HCT116 (cell line): ENCODE results near the gene MMP24. TPM values are rescaled to one million over a fixed set of nuclear protein-coding genes. Genes with fewer than 3 reads are reported as not detected.

Source experiments
- ATAC-seq: fragments of 200-7000 bp; cut with Tn5 transposase; 2 replicates; pipeline ENCODE4 v1.9.1; 2020; ENCODE audit warnings: mild to moderate bottlenecking, moderate library complexity
- BruUV-seq: library from RNA; stranded (reverse); fragments of 400-500 nt; replicated peaks from 2 replicates; lab custom pipeline; 2021; lab: Mats Ljungman, UMichigan
- CTCF ChIA-PET: fragments of 300-600 bp; sonication (Branson Sonifier 250); formaldehyde crosslinking; loops from one replicate; lab custom pipeline; 2021; ENCODE audit warnings: antibody characterized with exemption; lab: Charles Lee
- POLR2A ChIA-PET: fragments of 300-600, 350-600 bp; sonication (Branson Sonifier 250); formaldehyde crosslinking; loops from one replicate; lab custom pipeline; 2021; ENCODE audit warnings: antibody characterized with exemption; lab: Charles Lee
- RAD21 ChIA-PET, 2 experiments: fragments of 300-600 bp; sonication (Branson Sonifier 250); formaldehyde crosslinking; loops; one replicate each; lab custom pipeline; 2023; ENCODE audit warnings: low total read pairs in 2 of 2; ENCODE audit not compliant: uncharacterized antibody in 2 of 2, unreplicated experiment in 2 of 2, low non-redundant PET in 1 of 2; lab: Charles Lee
- DNase-seq: peaks from one replicate; pipeline ENCODE4 v3.0.0-alpha.2; 2010; ENCODE audit warnings: low read depth, low spot score
- H2AFZ ChIP-seq: fragments of 200-600 bp; shearing (Covaris generic), sonication (generic); 2 replicates; pipeline ENCODE4 v1.6.1; 2017; ENCODE audit warnings: low read depth, mixed run types, mixed read lengths, antibody characterized with exemption, low read length; ENCODE audit not compliant: poor library complexity, severe bottlenecking
- H3K27ac ChIP-seq: 2 replicates; pipeline ENCODE4 v1.5.1; 2012; ENCODE audit warnings: low read depth, low read length
- H3K27me3 ChIP-seq: fragments of 200-600 bp; sonication (generic); 2 replicates; pipeline ENCODE4 v1.6.1; 2016; ENCODE audit warnings: mixed run types, low read length, mixed read lengths; ENCODE audit not compliant: insufficient read depth
- H3K36me3 ChIP-seq, 2 experiments: fragments of 200-500 bp in 1 of 2; fragments of 200-600 bp in 1 of 2; sonication (Bioruptor generic) in 1 of 2; sonication (generic) in 1 of 2; 2 replicates each; pipeline versions ENCODE4 v1.5.1 to v1.6.1; 2014 to 2016; ENCODE audit warnings: low read length in 2 of 2, inconsistent platforms in 1 of 2, mixed read lengths in 1 of 2, mixed run types in 1 of 2; ENCODE audit not compliant: insufficient read depth in 2 of 2, control insufficient read depth in 1 of 2
- H3K4me1 ChIP-seq, 2 experiments: fragments of 200-600 bp in 1 of 2; sonication (generic) in 1 of 2; 2 replicates each; pipeline versions ENCODE4 v1.5.1 to v1.6.1; 2012 to 2017; ENCODE audit warnings: low read length in 2 of 2, inconsistent platforms in 1 of 2, mild to moderate bottlenecking in 1 of 2, mixed read lengths in 1 of 2, mixed run types in 1 of 2, moderate library complexity in 1 of 2; ENCODE audit not compliant: insufficient read depth in 2 of 2, control insufficient read depth in 1 of 2
- H3K4me2 ChIP-seq: fragments of 200-600 bp; sonication (generic); 2 replicates; pipeline ENCODE4 v1.6.1; 2017; ENCODE audit warnings: mixed run types, low read length, mixed read lengths
- H3K4me3 ChIP-seq, 2 experiments: fragments of 200-600 bp in 1 of 2; sonication (generic) in 1 of 2; replicated peaks in 1 of 2; 2 replicates each; pipeline ENCODE4 v1.5.1; 2011 to 2016; ENCODE audit warnings: low read length in 2 of 2, control low read depth in 1 of 2, low read depth in 1 of 2, mild to moderate bottlenecking in 1 of 2, mixed read lengths in 1 of 2, mixed run types in 1 of 2
- H3K79me2 ChIP-seq: fragments of 200-600 bp; sonication (generic); 2 replicates; pipeline ENCODE4 v1.6.1; 2017; ENCODE audit warnings: mild to moderate bottlenecking, mixed run types, low read length, moderate library complexity, mixed read lengths; ENCODE audit not compliant: insufficient read depth
- H3K9ac ChIP-seq: fragments of 200-600 bp; sonication (generic); 2 replicates; pipeline ENCODE4 v1.6.1; 2016; ENCODE audit warnings: low read length, mixed read lengths
- H3K9me2 ChIP-seq: fragments of 200-600 bp; sonication (generic), shearing (Covaris generic); 2 replicates; pipeline ENCODE4 v1.6.1; 2017; ENCODE audit warnings: mixed run types, mild to moderate bottlenecking, moderate library complexity; ENCODE audit not compliant: insufficient read depth
- H3K9me3 ChIP-seq, 2 experiments: fragments of 200-500 bp in 1 of 2; fragments of 200-600 bp in 1 of 2; sonication (Bioruptor generic) in 1 of 2; sonication (generic) in 1 of 2; 2 replicates each; pipeline ENCODE4 v1.6.1; 2014 to 2017; ENCODE audit warnings: low read length in 2 of 2, mixed read lengths in 2 of 2, inconsistent platforms in 1 of 2, low read depth in 1 of 2, mild to moderate bottlenecking in 1 of 2, mixed run types in 1 of 2, moderate library complexity in 1 of 2; ENCODE audit not compliant: control insufficient read depth in 1 of 2, insufficient read depth in 1 of 2
- H4K20me1 ChIP-seq: fragments of 200-600 bp; sonication (generic), shearing (Covaris generic); 2 replicates; pipeline ENCODE4 v1.6.1; 2017; ENCODE audit warnings: mixed run types, mild to moderate bottlenecking, moderate library complexity; ENCODE audit not compliant: insufficient read depth
- ATF3 ChIP-seq: IDR thresholded peaks from 2 replicates; pipeline ENCODE4 v1.6.1; 2012
- CBX3 ChIP-seq: IDR thresholded peaks from 2 replicates; pipeline ENCODE4 v1.6.1; 2012; ENCODE audit warnings: low read depth
- CEBPB ChIP-seq: IDR thresholded peaks from 2 replicates; pipeline ENCODE4 v1.6.1; 2012; ENCODE audit warnings: low read depth
- CTCF ChIP-seq, 3 experiments: fragments of 200-600 bp in 1 of 3; sonication (generic) in 1 of 3; IDR thresholded peaks in 2 of 3; conservative IDR thresholded peaks in 1 of 3; 2 replicates each; pipeline ENCODE4 v1.5.1; 2012 to 2017; ENCODE audit warnings: low read depth in 2 of 3, low read length in 2 of 3, antibody characterized with exemption in 1 of 3, borderline replicate concordance in 1 of 3, control low read depth in 1 of 3, mild to moderate bottlenecking in 1 of 3, mixed read lengths in 1 of 3, mixed run types in 1 of 3, moderate library complexity in 1 of 3; ENCODE audit not compliant: insufficient read depth in 1 of 3
- EGR1 ChIP-seq: IDR thresholded peaks from 2 replicates; pipeline ENCODE4 v1.6.1; 2012; ENCODE audit warnings: low read depth
- ELF1 ChIP-seq: IDR thresholded peaks from 2 replicates; pipeline ENCODE4 v1.6.1; 2012; ENCODE audit warnings: low read depth, borderline replicate concordance
- EZH2 ChIP-seq: fragments of 200-600 bp; sonication (generic); IDR thresholded peaks from 2 replicates; pipeline ENCODE4 v1.6.1; 2017; ENCODE audit warnings: antibody characterized with exemption, mixed run types
- EZH2phosphoT487 ChIP-seq: fragments of 200-600 bp; IDR thresholded peaks from 2 replicates; pipeline ENCODE4 v1.6.1; 2018; ENCODE audit warnings: antibody characterized with exemption, borderline replicate concordance
- JUND ChIP-seq: IDR thresholded peaks from 2 replicates; pipeline ENCODE4 v1.6.1; 2012
- MAX ChIP-seq: IDR thresholded peaks from 2 replicates; pipeline ENCODE4 v1.6.1; 2012
- POLR2A ChIP-seq: IDR thresholded peaks from 2 replicates; pipeline ENCODE4 v1.7.0; 2011; ENCODE audit warnings: borderline replicate concordance; ENCODE audit not compliant: insufficient read depth, insufficient read length; ENCODE audit errors: extremely low read depth
- RAD21 ChIP-seq: IDR thresholded peaks from 2 replicates; pipeline ENCODE4 v1.6.1; 2012; ENCODE audit warnings: low read depth, mild to moderate bottlenecking
- REST ChIP-seq: IDR thresholded peaks from 2 replicates; pipeline ENCODE4 v1.6.1; 2012; ENCODE audit warnings: low read depth
- SP1 ChIP-seq: IDR thresholded peaks from 2 replicates; pipeline ENCODE4 v1.6.1; 2012; ENCODE audit warnings: low read depth
- SRF ChIP-seq: IDR thresholded peaks from 2 replicates; pipeline ENCODE4 v1.6.1; 2012; ENCODE audit warnings: low read depth
- ZFX ChIP-seq: fragments of 450-650 bp; IDR thresholded peaks from 2 replicates; pipeline ENCODE4 v1.6.1; 2017
- ZNF274 ChIP-seq: fragments of 200-500 bp; sonication (Bioruptor generic); IDR thresholded peaks from 2 replicates; pipeline ENCODE4 v1.6.1; 2014; ENCODE audit warnings: mild to moderate bottlenecking, low read depth, low read length, inconsistent platforms
- intact Hi-C: fragments of 100-400 bp; cut with micrococcal nuclease; formaldehyde crosslinking; loops from 2 replicates; pipeline ENCODE4 v1.10.0; 2022
- total RNA-seq: library from RNA; stranded (reverse); gene quantifications from one replicate; pipeline ENCODE4 v1.2.1, GENCODE V29; 2021; ENCODE audit not compliant: unreplicated experiment

MMP24 gene
- total RNA-seq, 1 experiment from 2014 or later = not detected

- intact Hi-C loops = no loop called here
- Histone ChIP-seq H3K36me3 (no peaks in the 10 kb centered on the region), H3K9me2 (no peaks in the 10 kb centered on the region), H2AFZ (no peak overlapping the region), H3K4me2 (no peak overlapping the region), H3K79me2 (no peaks in the 10 kb centered on the region), H4K20me1 (no peaks in the 10 kb centered on the region), H3K9ac (no peak overlapping the region), H3K4me1 (peaks cover 3 to 9% of the 10 kb centered on the region in 2 experiments; a peak in 3 of 4 replicates), H3K9me3 (no peaks in the 10 kb centered on the region), H3K27ac (no peak overlapping the region), H3K4me3 (no peak overlapping the region), H3K27me3 (no peaks in the 10 kb centered on the region)
- no peak for DNase-seq
- ATAC-seq = no peak
- RAD21 ChIA-PET = no interaction called here
- CTCF ChIA-PET = interaction anchor here (1.5 to 5.2 kb wide), 2 partner anchors 14 to 15 kb away, joined by 8 to 27 read pairs; no protein-coding TSS in a partner anchor
- no peak for TF ChIP-seq EZH2
- TF ChIP-seq ZFX = no peak
- no peak for TF ChIP-seq CTCF (IDR thresholded peaks at IDR 0.05 in 2 of 3, conservative IDR thresholded peaks at IDR 0.05 in 1 of 3; ENCODE audit: borderline replicate concordance in 1 of 3, insufficient read depth in 1 of 3, low read depth in 2 of 3, low read length in 2 of 3)
- no peak for TF ChIP-seq ZNF274
- no peak for TF ChIP-seq MAX
- TF ChIP-seq JUND = no peak
- TF ChIP-seq EZH2phosphoT487 = no peak
- no peak for TF ChIP-seq CBX3
- TF ChIP-seq SRF = no peak
- no peak for TF ChIP-seq CEBPB
- TF ChIP-seq RAD21 = no peak
- no peak for TF ChIP-seq ELF1
- TF ChIP-seq POLR2A = no peak
- TF ChIP-seq SP1 = no peak
- TF ChIP-seq EGR1 = no peak
- TF ChIP-seq ATF3 = no peak
- no peak for TF ChIP-seq REST
- BruUV-seq = no TSS peak
- POLR2A ChIA-PET = no interaction called here
Measured at GRCh38 chr20:35290186-35290886, 63.8 kb downstream of the MMP24 start.
